HG03521 (cell line): ENCODE results near the gene FBXO9.

Source experiments
- ATAC-seq: cut with Tn5 transposase; IDR thresholded peaks from one replicate; pipeline ENCODE4 v1.9.1; 2021; ENCODE audit warnings: mild to moderate bottlenecking, moderate library complexity; ENCODE audit not compliant: unreplicated experiment

Gene FBXO9

DNA sequence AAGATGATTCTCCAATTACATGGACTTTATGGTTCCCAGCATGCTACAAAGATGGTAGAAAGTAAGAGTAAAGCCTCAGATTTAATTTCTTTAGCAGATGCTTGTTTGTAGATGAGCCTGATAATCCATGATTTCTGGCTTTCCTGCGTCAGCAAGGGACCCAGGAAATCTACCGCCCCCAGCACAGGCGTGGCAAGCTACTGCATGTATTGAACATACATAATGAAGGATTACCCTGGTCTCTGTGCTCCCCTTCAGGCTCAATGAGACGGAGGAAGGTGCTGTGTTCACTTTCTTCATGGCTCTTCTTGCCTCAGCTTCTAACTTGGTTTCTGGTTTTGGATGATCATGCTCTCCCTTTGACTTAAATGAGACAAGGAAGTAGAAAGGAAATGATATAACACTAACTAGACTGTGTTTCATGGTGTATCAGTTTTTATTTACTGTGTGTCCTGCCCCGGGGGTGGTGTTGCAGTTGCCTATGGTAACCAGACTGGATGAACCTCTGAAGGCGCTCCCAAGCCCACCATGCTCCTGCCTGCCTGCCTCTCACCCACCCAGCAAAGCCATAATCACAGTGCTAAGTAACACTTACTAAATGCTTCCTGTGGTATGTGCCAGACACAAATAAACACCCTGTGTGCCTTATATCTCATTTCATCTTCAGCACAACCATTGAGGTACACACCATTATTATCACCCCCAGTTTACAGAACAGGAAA lies 65.5 kb downstream of the FBXO9 start:
- no peak for ATAC-seq

- ATAC-seq = no peak
Observed at GRCh38 chr6:53133961-53134360, 68.8 kb downstream of the FBXO9 start.

GRCh38 chr6:53134601-53135235 lies 69.5 kb downstream of the FBXO9 start:
- ATAC-seq = no peak

GRCh38 chr6:53136000-53136609 lies 70.9 kb downstream of the FBXO9 start:
- no peak for ATAC-seq

- no peak for ATAC-seq
Observed at GRCh38 chr6:53139841-53140413, 74.7 kb downstream of the FBXO9 start.

DNA sequence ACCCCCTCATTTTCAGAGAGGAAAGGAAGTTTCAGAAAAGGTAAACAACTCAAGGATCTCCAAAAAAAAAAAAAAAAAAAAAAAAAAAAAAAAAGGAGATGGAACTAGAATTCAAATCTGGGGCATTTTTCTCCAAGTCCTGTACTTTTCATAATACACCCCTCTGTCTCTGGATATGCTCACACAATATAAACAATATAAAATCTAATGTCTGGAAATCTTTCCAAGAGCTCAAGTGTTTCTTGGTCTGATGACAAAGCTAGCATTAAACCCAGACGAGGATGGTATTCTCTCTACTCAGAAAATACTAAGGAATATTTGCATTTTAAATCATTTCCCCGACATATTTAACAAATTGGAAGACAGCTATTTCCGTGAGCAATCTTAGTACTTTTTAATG lies 77.6 kb downstream of the FBXO9 start:
- no peak for ATAC-seq

- no peak for ATAC-seq
Observed at GRCh38 chr6:53143710-53144109, 78.5 kb downstream of the FBXO9 start.

- no peak for ATAC-seq
Observed at GRCh38 chr6:53144802-53145201, 79.6 kb downstream of the FBXO9 start.

DNA sequence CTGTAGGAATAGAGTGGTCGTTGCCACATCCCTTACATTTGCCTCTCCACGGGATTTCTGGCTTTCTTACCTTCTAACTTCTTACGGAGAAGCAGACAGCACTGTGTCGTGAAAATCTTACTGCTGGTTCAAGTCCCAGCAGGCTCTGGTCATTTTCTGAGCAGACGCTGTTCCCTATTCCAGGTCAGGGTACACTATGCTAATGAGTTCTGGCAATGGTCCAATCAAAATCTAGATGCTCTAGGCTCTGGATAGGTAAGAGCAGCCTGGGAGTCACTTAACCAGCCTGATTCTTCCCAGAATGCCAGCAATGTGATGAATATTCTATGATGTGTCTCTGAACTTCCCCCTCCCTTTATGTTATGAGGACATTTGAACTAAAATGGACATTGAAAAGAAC lies 83.5 kb downstream of the FBXO9 start, which contains the start of gene GCM1:
Gene GCM1 (minus strand): TSS at position 158 of the 400 bp plus-strand sequence. CDS start 3,209 bp downstream, outside the sequence.
- ATAC-seq = no peak
